Stimulated activated CD8-positive, alpha-beta memory T cell treated with anti-CD3 and anti-CD28 coated beads, Interleukin-7, amount 100 ng/mL, for 48 hours (primary cell): ENCODE data around the gene MRFAP1L1.
A peak's percentile ranks its signal among the peaks of the same experiment; 100 is the strongest.

Source experiments
- DNase-seq, 2 donors: peaks; one replicate each; pipeline ENCODE4 v3.0.0-alpha.2; 2020; ENCODE audit warnings: low read depth in 1 of 2; ENCODE audit errors: extremely low read depth in 1 of 2

The MRFAP1L1 gene

DNA sequence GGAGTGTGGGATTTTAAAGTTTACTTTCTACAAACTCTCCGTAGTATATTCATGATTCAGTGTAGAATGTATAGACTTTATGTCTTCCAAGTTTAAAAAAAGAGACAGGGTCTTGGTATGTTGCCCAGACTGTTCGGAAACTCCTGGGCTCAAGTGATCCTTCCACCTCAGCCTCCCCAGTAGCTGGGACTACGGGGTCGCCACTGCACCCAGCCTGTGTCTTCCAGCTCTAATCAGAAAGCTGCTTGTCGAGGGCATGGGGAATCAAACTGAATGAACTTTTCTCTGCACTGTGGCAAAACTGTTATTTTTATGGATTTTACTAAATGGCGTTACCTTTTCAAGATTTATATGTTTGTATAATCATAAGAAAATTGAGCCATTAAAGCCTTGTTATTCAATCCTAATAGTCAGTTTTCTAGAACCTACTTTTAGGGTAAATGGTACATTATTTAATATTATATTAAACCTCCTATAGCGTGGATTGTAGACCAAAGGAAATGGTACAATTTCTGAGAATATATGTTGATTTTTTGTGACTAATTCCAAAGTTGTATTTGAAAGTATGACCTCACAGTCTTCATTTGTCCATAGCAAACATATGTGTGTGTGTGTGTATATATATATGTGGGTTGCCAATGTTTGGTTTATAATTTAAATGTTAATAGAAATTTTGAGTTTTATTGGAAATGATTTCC lies 7.4 kb upstream of the MRFAP1L1 start:
- DNase-seq = no peak

DNA sequence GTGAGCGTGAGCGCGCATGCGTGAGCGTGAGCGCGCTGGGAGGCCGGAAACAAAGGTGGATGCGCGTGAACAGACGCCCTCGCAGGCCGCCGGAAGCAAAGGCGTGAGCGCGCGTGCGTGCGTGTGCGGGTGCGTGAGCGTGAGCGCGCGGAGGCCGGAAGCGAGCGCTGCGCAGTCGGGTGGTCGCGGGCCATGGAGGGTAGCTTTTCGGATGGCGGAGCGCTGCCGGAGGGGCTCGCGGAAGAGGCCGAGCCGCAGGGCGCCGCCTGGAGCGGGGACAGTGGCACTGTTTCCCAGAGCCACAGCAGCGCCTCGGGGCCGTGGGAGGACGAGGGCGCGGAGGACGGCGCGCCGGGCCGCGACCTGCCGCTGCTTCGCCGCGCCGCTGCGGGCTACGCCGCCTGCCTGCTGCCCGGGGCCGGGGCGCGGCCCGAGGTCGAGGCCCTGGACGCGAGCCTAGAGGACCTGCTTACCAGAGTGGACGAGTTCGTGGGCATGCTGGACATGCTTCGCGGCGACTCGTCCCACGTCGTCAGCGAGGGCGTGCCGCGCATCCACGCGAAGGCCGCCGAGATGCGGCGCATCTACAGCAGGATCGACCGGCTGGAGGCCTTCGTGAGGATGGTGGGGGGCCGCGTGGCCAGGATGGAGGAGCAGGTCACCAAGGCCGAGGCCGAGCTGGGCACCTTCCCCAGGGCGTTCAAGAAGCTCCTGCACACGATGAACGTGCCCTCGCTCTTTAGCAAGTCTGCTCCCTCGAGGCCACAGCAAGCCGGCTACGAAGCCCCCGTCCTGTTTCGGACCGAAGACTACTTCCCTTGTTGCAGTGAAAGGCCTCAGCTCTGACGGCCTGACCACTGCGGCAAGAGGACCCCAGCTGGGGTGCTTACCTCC lies 6.6 kb upstream of the MRFAP1L1 start, which contains the start of gene BLOC1S4:
Gene BLOC1S4 (plus strand): TSS at position 157 of the 894 bp plus-strand sequence. CDS start 36 bp downstream, at position 193.
- DNase-seq = peak; percentile 76 to 82

DNA sequence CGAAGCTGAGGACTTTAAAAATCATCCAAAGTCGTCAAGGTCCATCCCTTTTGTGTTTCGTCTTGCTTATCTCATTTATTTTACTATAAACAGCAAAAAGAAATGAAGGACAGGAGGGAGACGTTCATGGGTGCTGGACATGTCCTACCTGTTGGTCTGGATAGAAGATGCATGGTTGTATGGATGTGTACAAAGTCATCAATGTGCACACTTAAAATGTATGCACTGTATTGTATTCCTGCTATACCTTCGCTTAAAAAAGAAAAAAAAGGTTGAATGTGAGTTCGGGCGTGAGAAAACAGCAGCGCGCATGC lies 6.0 kb upstream of the MRFAP1L1 start:
- DNase-seq = no peak

DNA sequence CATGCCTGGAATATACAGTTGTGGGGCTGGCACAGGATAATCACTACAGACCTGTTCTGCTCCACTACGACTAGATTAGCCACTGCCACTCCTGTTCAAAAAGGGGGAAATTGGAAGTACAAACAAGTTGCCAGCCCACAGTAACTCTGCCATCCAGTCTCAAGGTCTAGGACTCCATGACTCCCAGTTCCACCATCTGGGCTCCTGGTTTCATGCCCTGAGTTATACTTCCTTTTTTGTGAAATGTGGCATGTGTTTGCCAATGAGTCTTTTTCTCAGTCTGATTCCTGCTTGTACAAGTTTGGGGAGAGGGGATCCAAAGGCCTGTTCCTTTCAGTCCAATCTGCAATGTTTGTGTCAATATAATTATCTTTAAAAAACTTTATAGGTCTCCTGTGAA lies 5.3 kb upstream of the MRFAP1L1 start:
- no peak for DNase-seq

DNA sequence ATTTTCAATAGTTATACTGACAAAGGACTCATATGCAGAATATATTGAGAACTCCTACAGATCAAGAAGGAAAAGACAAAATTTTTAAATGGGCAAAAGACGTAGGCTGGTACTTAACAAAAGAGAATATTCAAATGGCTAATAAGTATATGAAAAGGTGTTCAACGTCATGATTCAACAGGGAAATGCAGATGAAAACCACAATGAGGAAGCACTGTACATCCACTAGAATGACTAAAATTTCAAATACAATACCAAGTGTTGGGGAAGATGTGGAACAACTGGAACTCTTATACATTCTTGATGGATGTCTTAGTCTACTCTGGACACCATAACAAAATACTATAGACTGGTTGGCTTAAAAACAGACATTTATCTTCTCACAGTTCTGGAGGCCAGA lies 1.3 kb upstream of the MRFAP1L1 start:
- DNase-seq = no peak

DNA sequence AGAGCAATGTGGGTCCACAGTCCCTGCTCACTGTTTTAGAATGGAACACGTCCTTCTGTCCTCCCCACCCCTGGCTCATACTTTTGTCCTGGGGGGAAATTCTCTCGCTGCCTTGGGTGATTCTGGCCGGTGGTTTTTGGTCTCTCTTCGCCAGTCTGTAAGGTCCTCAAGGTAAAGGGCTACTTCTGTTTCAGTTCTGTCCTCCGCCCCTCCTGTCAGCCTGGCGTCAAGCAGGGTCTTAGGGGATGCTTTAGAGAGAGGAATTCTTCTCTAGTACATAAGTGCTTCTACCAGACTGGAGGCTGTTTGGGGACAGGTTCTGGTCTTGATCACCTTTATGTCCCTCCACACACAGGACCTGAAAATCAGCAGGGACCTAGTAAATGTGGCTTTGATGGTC lies 617 bp upstream of the MRFAP1L1 start:
- DNase-seq = no peak

DNA sequence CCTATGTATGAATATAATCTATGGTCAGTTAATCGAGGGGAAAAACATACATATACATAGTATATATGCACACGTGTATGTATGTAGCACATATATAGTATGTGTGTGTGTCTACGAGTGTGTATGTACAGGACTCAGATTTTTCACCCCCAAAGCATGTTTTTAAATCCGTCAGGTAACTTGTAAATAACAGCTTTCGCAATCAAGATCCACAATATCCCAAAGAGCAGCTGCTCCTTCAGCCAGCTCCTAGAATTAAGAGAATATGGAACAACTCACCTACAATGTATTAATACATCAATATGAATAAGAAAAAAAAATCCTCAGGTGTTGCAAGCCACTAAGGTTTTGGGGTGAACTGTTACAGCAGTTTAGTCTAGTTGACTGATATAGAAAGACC lies 3.5 kb downstream of the MRFAP1L1 start:
- no peak for DNase-seq

DNA sequence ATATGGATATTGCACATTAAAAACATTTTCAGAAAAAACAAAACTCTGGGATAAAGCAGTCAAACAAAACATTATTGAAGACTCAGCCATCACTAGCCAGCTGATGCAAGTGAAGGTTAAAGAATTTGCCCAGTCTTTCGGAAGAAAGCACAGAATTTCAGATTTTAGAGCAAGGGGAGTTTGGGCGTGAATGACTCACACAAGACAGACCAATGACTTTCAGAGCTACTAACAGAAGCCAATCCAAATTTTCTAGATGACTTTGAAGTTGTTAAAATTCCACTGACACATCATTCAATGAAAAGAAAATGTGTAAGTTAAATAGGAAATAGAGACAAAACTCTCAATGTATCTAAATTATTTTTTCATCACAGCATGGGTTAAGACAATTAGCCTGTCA lies 4.0 kb downstream of the MRFAP1L1 start:
- DNase-seq = no peak

DNA sequence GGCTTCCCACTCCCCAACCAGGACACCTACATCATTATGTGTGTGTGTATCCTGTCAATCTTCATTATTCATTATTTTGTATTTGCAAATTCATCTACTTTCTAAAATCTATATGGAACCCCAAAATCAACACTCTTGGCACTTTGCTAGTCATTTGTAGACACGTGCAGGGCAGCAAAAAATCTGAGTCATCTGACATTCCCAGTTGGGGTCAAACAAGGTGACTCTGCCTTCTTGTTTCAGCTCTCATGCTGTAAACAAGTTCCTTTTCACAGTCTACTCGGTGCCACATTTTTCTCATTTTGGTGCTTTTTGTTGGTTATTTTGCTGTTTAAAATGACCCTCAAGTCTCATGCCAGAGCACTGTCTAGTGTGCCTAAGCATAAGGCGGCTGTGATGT lies 5.9 kb downstream of the MRFAP1L1 start:
- DNase-seq = no peak

DNA sequence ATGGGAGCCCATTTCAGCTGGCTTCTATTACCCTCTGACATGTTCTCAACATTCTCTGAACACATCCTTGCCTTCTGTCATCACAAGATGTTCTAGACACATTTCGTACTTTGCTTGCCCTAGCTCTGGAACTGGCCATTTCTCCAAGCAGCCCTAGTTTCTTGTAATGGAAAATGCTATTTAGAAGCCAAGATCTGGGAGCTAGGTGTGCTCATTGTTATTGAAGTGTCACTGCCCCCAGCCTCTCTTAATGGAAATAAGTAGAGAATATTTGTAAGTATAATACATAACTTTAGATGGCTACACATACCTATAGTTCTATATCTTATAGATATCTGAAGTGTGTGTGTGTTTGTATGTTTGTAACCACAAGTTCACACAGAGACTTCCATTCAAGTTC lies 6.9 kb downstream of the MRFAP1L1 start:
- no peak for DNase-seq

DNA sequence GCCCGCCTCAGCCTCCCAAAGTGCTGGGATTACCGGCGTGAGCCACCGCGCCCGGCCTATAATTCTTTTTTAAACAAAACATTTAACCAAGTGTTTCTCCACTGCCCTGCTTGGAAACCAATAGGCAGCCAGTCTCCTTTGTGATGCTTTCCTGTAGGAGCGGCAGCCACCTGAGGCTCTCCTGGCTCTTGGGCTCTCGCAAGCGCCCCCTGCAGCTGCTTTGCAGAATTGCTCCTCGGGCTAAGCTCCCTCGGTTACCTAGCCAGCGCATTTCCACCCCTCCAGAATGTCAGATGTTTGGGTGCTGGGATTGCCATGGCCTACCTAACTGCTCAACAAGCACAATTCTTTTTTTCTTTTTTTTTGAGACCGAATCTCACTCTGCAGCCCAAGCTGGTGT lies 8.3 kb downstream of the MRFAP1L1 start:
- DNase-seq = no peak

DNA sequence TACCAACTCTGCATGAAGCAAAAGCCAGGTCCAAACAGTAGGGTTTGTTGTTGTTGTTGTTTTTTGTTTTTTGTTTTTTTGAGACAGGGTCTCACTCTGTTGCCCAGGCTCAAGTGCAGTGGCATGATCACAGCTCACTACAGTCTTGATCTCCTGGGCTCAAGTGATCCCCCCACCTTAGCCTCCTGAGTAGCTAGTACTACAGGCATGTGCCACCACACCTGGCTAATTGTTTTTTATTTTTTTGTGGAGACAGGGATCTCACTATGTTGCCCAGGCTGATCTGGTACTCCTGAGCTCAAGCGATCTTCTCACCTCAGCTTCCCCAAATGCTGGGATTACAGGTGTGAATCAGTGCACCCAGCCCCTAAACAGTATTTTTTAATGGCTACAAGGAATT lies 9.8 kb downstream of the MRFAP1L1 start:
- no peak for DNase-seq

DNA sequence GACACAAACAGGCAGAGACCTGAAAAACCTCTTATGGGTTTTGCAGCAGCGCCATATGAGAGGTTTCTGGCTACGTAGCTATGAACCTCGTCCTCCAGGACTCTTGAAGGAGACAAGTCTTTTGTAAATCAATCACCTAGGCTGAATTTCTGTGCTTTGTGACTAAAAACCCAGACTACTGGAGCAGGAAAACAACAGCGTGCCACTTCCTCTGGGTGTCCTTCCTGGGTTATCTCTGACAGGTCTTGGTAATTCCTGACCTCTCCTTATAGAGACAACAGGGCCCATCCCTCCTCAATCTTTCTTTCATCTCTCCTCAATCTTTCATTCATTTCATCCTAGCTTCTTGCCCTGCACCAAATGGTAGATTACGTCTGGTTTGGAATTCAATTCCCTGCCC lies 10.3 kb downstream of the MRFAP1L1 start:
- no peak for DNase-seq

DNA sequence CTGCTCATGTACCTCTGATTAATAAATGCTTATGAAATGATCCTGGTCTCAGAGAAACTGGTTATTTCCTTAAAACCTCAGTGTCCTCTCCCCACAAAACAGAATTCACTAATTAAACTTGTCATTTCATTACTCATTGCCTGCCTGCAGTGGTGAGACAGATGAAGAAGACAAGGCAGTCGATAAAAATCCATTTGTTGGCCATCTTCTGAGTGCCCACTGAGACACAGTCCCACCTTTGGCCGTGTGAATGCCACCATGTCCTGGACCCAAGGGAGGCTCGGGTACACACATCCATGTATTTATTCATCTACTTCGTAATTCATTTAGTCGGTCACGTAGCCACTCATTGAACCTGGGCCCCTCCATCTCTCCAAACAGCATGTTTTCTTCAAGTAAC lies 12.5 kb downstream of the MRFAP1L1 start:
- DNase-seq = no peak

DNA sequence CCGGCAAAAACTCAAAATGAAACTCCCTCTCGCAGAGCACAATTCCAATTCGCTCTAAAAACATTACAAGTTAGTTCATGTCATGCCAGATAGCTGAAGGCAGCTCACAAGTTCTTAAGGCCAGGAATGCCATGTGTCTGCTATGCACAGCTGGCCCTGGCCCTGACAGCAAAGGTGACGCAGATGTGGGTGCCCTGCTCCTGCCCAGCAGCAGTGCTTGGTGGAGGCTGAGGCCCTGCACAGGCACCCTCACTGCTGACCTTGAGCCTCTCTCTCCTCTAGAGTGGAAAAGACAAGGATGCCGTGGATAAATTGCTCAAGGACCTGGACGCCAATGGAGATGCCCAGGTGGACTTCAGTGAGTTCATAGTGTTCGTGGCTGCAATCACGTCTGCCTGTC lies 13.1 kb downstream of the MRFAP1L1 start:
- DNase-seq = no peak

DNA sequence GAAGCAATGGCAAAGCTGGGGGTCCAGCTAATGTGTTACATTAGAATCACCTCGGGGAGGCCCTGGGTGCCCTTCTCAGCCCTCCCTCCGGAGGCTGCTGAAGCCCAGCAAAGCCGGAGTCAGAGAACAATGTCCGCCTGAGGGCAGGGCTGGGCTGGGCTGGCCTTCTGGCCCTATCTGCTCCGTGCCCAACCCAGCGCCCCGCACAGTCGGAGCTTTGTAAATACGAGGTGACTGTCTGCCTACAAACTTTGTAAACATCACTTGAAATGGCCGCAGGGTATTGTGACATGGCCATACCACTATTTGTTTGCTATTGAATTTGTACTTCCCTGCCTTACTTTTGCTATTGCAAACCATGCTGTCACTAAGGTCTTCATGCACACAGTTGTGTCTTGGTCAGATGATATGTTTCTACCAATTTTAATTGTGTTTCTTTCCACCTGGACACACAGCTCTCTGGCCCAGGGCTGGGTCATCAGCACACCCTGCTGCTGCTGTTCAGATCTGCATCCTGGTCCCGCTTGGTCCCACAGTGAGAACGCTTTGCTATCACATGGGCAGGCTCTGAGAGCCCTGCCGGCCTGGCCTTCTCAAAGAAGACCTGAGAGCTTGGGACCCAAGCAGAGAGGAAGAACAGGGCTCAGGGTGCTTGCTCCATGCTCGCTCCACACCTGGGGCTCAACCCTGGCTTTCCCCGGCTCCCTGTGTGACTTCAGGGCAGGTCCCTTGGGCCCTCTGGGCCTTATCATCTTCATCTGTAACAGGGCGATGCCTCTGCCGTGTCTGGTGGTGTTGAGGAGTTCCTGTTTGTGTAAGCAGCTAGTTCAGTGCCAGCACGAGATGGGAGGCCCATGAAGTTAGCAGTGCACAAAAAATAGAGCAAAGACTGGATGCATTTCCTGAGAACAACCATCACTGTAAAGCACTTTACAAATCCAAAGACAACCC lies 13.7 kb downstream of the MRFAP1L1 start:
- DNase-seq = no peak

DNA sequence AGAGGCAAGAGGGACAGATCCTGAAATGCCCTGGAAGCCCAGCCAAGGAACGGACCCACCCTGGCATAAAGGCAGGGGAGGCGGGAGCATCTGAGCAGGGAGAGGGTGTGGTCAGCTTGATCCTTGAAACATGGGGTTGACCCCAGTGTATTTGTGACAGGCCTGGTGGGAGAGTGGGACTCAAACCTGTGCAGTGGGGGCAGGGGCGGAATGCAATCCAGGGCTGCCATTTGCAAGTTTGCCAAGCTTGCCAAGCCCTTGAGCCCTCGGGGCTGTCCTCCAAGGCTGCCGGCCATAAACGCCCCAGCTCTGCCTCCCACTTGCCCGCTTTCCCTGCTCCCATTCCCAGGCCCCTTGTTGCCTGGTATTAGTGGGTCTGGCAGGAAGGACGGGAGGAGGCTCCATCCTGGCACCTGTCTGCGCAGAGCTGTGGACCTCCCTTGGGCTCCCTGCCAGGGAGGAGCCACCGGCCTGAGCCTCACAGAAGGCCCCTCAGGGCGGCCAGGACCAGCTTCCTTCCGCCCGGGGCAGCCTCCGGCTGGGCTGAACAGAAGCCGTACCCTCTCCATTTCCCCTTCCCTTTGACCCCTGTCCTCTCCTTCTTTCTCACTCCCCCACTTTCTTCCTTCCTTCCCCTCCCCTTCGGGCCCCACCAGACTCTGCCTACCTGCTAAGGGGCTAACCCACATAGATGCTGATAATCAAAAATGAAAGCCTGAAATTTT lies 15.3 kb downstream of the MRFAP1L1 start:
- no peak for DNase-seq

DNA sequence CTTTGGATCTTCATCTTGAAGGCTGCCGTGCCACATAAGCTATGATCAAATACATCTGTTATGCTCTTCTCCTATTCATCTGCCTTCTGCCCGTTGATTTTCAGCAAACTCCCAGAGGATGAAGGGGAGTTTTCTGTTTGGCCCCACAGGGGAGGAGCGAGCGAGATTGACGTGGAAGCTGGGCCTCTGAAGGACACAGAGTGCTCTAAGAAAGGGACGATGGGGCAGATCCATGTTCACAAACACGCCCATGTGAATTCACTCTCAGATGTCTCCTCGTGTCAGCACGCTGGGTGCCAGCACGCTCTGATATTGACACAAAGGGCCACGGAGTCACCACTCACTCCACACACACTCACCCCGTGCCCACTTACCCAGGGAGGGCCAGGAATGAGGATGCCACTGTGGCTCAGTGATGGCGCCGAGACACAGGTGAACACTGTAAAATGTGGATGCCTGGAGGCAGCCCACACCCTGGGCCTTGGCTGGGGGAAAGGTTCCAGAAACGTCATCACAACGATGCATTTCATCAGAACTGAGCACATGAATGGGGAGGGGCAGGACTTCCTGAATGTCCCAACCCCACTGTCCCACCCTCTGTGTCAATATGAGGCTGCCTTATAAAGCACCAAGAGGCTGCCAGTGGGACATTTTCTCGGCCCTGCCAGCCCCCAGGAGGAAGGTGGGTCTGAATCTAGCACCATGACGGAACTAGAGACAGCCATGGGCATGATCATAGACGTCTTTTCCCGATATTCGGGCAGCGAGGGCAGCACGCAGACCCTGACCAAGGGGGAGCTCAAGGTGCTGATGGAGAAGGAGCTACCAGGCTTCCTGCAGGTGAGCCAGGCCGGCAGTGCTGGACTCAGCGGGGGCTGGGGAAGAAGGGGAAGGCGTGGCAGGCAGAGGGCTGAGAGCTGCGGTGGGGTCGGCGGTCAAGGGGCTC lies 16.2 kb downstream of the MRFAP1L1 start, which contains the start of gene S100P:
Gene S100P (plus strand): TSS at position 648 of the 946 bp plus-strand sequence. CDS start 55 bp downstream, at position 703.
- no peak for DNase-seq

DNA sequence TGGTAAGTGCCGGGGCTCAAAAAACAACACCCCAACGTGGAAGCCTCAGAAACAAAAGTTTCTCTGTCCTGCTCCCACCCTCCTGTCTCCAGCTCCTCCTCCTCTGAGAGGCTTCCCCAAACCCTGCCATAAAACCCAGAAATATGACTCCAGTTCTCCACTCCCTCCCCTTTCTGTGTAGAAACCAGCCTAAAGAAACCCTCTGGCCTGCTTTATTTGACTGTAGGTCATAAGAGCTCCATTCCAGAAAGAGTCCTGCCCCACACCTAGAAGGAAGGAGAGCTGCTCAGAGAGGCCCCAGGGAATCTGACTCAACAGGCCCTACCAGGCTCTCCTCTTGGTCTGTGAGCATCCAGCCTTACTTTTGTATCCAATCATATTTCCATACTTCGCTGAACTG lies 16.9 kb downstream of the MRFAP1L1 start:
- no peak for DNase-seq
